ENCODE results near the gene PFKFB3. TPM values are rescaled to one million over a fixed set of nuclear protein-coding genes. Genes with fewer than 3 reads are reported as not detected.
A peak's percentile ranks its signal among the peaks of the same experiment; 100 is the strongest.

Gene PFKFB3
- polyA plus RNA-seq, 1 donor from 2014 or later, result 7.0 TPM

DNA sequence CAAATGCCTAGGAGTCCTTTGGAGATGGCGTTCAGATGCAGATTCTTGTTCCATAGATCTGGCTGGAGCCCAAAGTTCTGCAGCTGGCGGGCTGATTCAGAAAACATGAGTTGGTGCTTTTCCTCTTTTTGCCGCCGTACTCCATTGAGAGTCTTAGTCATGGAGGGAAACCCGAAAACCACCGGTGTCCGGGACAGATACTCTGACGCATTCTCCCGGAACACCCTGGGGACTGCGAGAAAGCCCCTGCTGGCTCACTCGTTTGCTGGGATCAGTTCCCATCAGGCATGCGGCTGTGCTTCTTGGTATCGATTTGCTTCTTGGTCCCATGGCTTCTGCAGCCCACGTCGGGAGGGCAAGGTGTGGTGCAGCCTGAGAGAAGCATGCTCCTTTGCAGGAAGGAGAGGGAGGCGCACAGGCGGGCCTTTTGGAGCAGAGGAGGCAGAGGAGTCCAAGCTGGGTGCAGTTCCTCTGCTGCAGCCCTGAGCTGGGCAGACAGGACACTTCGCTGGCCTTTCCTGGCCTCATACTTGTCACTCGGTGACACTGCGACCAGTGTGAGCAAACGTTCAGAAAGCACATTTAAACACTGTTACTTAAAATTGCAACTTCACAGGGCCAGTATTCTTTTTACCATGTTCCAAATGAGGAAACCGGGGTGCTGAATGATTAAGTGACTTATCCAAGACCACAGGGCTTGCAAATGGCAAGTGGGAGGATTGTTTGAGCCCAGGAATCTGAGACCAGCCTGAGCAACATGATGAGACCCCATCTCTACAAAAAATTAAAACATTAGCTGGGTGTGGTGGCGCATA, 30.6 kb upstream of the PFKFB3 start:
- Mint-ChIP-seq H3K4me1 (peaks cover 20 to 43% (median 38%) of the 10 kb centered on the region in 3 donors), H3K4me3 (peak overlapping the region in 2 of 4 donors; percentile 45 to 74), H3K27me3 (no peaks in the 10 kb centered on the region), H3K9me3 (no peaks in the 10 kb centered on the region), H3K36me3 (peaks cover 4% of the 10 kb centered on the region), H3K27ac (peak overlapping the region in 2 of 3 donors; percentile 39 to 73)

DNA sequence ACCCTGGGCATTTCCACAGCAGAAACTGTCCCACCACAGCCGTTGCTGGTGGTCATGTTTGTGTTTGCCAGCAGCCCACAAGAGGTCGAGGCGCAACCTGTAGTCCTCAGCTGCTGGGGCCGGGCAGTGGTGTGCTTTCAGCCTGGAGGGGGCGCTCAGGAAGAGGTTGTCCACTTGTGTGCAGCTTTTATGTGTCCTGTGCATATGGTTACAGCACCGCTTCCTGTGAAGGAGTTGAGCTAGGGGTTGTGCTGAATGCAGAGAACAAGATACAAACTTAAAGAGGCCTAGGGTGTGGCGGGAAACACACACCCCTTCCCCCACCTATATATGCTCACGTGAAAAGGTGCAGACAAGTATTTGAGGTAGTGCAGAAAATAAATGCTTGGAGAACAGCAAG, 29.5 kb upstream of the PFKFB3 start:
- H3K27ac Mint-ChIP-seq, result peak overlapping the region; percentile 30 to 85 (median 39)

DNA sequence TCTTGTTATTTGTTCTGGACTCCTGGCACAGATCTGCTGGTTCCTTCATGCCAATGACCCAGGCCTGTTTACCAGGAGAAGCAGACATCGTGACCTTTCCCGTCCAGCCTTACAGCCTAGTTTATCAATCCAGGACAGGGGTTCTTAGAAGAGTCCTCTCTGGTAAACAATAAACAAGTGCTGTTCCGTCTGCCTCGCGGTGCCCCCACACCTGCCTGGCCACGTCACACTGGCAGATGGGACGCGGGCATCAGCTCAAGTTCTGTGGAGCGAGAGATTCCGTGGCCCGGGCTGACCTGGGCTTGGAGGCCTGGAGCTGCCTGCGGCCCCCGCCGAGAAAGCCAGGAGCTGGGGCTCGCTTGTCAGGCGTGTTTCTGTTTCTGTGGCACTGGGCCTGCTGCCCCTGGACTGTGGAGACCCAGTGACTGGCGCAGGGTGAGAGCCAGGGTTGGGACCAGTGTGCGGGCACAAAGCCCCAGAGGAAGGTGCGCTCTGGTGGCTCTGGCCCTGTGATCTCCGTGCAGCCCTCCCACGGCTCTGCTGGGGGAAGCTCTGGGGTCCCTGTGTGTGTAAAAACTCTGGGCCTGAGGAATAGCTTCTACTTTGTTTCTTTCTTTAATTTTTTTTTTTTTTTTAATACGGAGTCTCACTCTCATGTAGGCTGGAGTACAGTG, 28.4 kb upstream of the PFKFB3 start:
- H3K27me3 Mint-ChIP-seq, result no peaks in the 10 kb centered on the region
- peak overlapping the region in 1 of 3 donors; percentile 53 for H3K27ac Mint-ChIP-seq
- no peak overlapping the region for H3K4me3 Mint-ChIP-seq
- H3K4me1 Mint-ChIP-seq, result peaks cover 15 to 38% (median 38%) of the 10 kb centered on the region in 3 donors
- H3K36me3 Mint-ChIP-seq, result peaks cover 4% of the 10 kb centered on the region
- H3K9me3 Mint-ChIP-seq, result no peaks in the 10 kb centered on the region

More for the DNA sequence above, 29.5 kb upstream of the PFKFB3 start:
- H3K9me3 Mint-ChIP-seq, result no peaks in the 10 kb centered on the region
- peaks cover 15 to 41% (median 41%) of the 10 kb centered on the region in 3 donors for H3K4me1 Mint-ChIP-seq
- H3K36me3 Mint-ChIP-seq, result peaks cover 4% of the 10 kb centered on the region
- H3K27me3 Mint-ChIP-seq, result no peaks in the 10 kb centered on the region
- peak overlapping the region in 1 of 4 donors; percentile 67 for H3K4me3 Mint-ChIP-seq

DNA sequence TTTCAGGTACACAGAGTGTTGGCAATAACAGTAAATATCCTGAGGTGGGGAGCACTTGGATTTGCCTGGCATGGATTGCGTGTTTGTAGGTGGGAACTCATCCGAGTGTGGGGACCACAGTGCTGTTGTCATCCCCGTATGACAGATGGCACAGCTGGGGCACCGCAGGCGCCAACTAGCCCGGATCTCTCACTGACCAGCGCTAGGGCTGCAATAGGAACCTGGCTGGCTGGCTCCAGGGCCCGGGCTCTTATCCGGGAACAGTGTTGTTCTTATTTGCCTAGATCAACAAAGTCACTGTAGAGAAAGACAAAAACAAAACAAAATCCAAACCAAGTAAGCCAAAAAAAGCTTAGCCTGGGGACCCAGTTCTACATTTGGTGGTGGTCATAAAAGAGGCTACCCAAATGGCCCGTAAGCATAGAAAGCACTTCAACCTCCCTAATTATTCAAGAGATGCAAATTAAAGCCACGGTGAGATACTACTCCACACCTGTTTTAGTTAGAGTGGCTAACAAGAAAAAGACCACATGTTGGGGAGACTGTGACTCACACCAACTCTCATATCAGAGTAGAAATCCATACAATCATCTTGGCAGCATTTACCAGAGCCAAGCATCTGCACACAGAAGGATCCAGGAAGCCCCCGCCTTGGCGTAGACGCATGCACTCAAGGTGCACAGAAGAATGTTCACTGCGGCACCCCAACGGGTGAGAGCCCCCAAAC, 27.2 kb upstream of the PFKFB3 start:
- peaks cover 15 to 34% (median 30%) of the 10 kb centered on the region in 3 donors for H3K4me1 Mint-ChIP-seq
- peak overlapping the region in 1 of 4 donors; percentile 11 for H3K4me3 Mint-ChIP-seq
- no peaks in the 10 kb centered on the region for H3K27me3 Mint-ChIP-seq
- peak overlapping the region in 1 of 3 donors; percentile 60 for H3K27ac Mint-ChIP-seq
- H3K9me3 Mint-ChIP-seq, result no peaks in the 10 kb centered on the region
- peaks cover 4% of the 10 kb centered on the region for H3K36me3 Mint-ChIP-seq

DNA sequence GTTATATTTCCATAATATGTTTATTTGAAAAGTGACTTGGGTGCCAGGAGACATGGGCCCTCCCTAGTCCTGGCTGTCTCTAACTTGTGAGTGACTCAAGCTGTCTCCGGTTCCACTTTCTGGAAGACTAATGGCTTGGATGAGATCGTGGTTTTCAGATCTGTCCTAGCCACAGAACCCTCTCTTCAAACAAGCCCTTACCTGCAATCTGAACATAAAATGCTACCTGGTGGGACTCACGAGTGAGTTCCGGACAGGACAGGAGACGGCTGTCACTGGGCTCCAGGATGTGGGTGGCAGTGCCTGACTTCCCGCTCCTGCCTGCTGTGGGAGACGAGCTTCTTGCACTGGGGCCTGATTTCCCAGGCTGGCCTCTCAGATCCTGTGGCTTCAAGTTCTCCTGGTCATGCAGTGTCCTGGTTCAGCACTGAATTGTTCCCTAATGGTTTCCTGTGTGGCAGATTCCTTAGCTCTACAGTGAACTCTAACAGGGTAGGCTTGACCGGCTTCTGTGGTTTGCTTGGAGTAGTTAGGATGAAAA, 26.0 kb upstream of the PFKFB3 start:
- peak overlapping the region in 1 of 3 donors; percentile 56 for H3K27ac Mint-ChIP-seq
- H3K36me3 Mint-ChIP-seq, result peaks cover 2% of the 10 kb centered on the region
- no peaks in the 10 kb centered on the region for H3K9me3 Mint-ChIP-seq
- peaks cover 15 to 27% (median 26%) of the 10 kb centered on the region in 3 donors for H3K4me1 Mint-ChIP-seq
- H3K27me3 Mint-ChIP-seq, result no peaks in the 10 kb centered on the region
- no peak overlapping the region for H3K4me3 Mint-ChIP-seq

DNA sequence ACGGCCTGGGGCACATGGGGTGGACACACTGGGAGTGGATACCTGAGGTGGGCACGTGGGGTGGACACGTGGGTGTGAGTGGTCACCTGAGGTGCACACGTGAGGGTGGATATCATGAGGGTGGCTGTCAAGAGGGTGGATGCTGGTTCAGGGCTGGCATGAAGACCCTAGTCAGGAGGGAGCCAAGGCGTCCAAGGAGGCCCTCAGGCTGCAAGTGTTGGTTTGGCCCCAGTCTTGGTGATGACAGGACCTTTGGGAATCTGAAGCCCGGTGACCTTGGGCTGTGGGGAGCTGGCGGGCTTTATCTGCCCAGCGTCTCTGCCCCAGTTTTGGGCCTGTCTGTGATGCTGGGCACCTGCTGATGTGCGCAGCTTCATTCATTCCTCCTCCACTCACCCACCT, 24.9 kb upstream of the PFKFB3 start:
- H3K4me3 Mint-ChIP-seq, result no peak overlapping the region
- no peak overlapping the region for H3K27ac Mint-ChIP-seq
- peaks cover 15 to 25% (median 21%) of the 10 kb centered on the region in 3 donors for H3K4me1 Mint-ChIP-seq

DNA sequence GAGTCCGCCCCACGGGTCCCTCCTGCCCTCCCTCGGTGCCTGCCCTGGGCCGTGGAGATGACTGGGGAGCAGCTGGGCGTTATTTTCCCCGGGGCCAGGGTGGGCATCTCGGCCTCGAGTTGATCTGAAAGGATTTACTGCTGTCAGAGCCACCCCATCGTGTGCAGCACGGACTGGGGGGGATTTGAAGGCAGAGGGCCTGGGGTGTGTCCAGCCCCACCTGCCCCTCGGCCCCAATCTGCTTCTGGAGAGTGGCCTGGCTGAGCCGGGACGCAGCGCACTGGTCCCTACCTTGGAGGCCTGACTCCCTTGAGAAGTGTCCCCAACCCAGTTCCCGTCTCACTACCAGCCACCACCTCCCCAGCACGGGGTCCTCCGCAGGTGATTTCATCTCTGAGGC, 24.2 kb upstream of the PFKFB3 start:
- Mint-ChIP-seq H3K36me3 (peaks cover 2% of the 10 kb centered on the region), H3K4me3 (no peak overlapping the region), H3K4me1 (peaks cover 10 to 18% (median 16%) of the 10 kb centered on the region in 3 donors), H3K27me3 (no peaks in the 10 kb centered on the region), H3K27ac (no peak overlapping the region), H3K9me3 (no peaks in the 10 kb centered on the region)

More for the DNA sequence above, 24.9 kb upstream of the PFKFB3 start:
- no peaks in the 10 kb centered on the region for H3K27me3 Mint-ChIP-seq
- H3K9me3 Mint-ChIP-seq, result no peaks in the 10 kb centered on the region
- peaks cover 2% of the 10 kb centered on the region for H3K36me3 Mint-ChIP-seq

DNA sequence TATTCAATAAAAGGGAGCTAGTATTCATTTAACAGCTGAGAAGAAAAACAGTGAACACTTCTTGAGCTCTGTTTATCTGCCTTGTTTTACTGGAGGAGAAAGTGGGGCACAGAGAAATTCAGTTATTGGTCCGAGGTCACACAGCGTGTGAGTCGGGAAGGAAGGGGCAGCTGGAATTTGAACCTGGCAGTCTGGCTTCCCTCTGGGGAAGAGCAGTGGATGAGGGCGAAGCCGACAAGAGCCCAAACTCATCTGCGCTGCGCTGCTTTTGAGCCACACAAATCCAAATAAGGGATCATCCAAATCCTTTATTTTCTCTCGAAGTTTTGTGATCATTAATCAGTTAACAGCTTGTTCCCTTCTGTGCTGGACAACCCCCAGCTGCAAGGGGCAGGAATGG, 23.7 kb upstream of the PFKFB3 start:
- peaks cover 7 to 15% (median 11%) of the 10 kb centered on the region in 3 donors for H3K4me1 Mint-ChIP-seq
- no peaks in the 10 kb centered on the region for H3K9me3 Mint-ChIP-seq
- H3K36me3 Mint-ChIP-seq, result peaks cover 2% of the 10 kb centered on the region
- H3K4me3 Mint-ChIP-seq, result no peak overlapping the region
- no peaks in the 10 kb centered on the region for H3K27me3 Mint-ChIP-seq
- no peak overlapping the region for H3K27ac Mint-ChIP-seq

DNA sequence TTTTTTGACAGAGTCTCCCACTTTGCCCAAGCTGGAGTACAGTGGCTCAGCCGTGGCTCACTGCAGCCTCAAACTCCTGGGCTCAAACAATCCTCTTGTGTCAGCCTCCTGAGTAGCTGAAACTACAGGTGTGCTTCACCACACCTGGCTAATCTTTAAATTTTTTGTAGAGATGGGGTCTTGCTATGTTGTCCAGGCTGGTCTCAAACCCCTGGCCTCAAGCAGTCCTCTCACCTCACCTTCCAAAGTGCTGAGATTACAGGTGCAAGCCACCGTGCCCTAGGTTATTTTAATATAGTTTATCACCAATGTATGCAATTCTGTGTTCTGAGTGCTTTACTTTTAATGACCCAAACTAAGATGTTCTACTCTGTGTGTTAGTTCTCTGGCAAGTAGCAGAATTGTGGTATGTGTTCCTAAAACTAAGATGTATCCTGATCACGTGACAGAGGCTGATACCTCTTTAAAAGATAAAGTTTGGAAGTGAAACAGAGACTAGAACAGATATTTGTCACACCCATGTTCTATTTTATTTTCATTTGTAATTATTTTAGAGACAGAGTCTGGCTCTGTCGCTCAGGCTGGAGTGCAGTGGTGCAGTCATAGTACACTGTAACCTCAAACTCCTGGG, 22.1 kb upstream of the PFKFB3 start:
- Mint-ChIP-seq H3K36me3 (peaks cover 2% of the 10 kb centered on the region), H3K4me3 (no peak overlapping the region), H3K27ac (peak overlapping the region in 1 of 3 donors; percentile 17), H3K4me1 (peaks cover 4 to 11% (median 10%) of the 10 kb centered on the region in 3 donors), H3K9me3 (no peaks in the 10 kb centered on the region), H3K27me3 (no peaks in the 10 kb centered on the region)

DNA sequence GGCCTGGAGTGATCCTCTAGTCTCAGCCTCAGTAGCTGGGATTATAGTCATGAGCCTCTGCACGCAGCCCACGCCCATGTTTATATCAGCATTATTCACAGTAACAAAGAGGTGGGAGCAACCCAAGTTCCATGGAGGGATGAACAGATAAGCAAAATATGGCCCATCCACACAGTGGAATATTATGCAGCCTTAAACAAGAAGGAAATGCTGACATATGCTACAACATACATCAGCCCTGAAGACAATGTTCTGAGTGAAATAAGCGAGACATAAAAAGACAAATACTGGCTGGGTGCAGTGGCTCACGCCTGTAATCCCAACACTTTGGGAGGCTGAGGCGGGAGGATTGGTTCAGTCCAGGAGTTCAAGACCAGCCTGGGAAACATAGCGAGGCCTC, 21.5 kb upstream of the PFKFB3 start:
- H3K27ac Mint-ChIP-seq, result no peak overlapping the region
- H3K4me1 Mint-ChIP-seq, result peaks cover 0 to 8% (median 3%) of the 10 kb centered on the region in 3 donors
- H3K36me3 Mint-ChIP-seq, result no peaks in the 10 kb centered on the region
- H3K27me3 Mint-ChIP-seq, result no peaks in the 10 kb centered on the region
- H3K9me3 Mint-ChIP-seq, result no peaks in the 10 kb centered on the region
- H3K4me3 Mint-ChIP-seq, result no peak overlapping the region

DNA sequence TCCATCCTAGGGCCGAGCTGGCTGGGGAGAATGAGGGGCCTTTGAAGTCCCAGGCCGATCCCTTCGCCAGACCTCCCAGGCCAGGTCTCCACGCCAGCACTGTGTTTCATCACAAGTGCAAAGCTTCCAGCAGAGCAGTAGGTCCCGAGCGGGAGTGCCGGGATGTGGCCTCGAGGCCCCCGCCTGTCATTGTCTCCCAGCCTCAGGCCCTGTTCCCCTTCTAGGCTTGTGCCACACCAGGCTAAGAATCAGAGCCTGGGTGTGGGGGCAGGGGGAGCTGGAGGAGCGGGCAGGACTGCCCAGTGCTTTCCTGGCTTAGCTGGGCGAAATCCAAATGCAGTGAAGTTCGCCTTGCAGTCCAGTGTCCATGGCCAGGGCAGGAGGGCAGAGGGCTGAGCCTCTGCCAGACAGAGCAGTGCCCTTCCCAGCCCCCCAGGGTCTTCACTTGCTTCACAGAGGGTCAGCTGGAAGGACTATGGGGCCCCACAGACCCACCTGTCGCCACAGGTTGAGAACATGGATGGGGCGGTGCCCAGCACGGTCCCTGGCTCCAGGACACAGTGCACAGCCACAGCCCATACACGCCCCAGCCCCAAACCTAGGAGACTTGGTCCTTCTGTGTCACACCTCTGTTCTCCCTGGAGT, 20.2 kb upstream of the PFKFB3 start:
- H3K27me3 Mint-ChIP-seq, result no peaks in the 10 kb centered on the region
- H3K36me3 Mint-ChIP-seq, result no peaks in the 10 kb centered on the region
- H3K4me1 Mint-ChIP-seq, result peaks cover 0 to 4% (median 1%) of the 10 kb centered on the region in 3 donors
- no peaks in the 10 kb centered on the region for H3K9me3 Mint-ChIP-seq
- H3K27ac Mint-ChIP-seq, result no peak overlapping the region
- no peak overlapping the region for H3K4me3 Mint-ChIP-seq

DNA sequence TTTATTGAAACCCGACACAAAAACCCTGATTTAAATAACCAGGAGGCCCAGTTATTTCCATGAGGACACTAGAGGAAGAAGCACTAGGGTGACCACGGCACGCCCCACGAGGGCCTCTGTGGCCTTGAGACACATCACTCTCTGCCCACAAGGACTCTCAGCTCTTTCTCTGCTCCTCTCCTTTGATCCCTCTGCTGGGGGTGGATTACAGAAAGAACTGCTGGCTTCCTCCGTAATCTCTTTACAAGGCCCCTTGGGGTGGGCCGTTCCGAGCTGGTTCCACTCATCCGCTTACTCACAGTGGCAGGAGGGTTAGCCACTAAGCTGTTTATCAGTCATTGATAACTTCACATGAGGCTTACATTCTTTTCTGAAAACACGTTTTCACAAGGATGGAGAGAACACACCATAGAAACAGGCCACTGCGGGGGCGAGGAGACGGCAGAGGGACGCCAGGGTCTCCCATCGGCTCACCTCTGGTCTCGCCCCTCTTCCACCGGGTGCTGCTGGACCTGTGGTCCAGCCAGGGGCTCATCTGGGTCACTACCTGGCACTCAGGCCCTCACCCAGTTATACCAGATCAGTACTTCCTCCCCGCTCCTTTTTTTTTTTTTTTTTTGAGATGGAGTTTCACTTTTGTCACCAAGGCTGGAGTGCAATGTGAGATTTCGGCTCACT, 17.6 kb upstream of the PFKFB3 start:
- H3K27me3 Mint-ChIP-seq, result no peaks in the 10 kb centered on the region
- H3K4me3 Mint-ChIP-seq, result no peak overlapping the region
- no peaks in the 10 kb centered on the region for H3K9me3 Mint-ChIP-seq
- no peaks in the 10 kb centered on the region for H3K36me3 Mint-ChIP-seq
- H3K4me1 Mint-ChIP-seq, result peaks cover 0 to 5% (median 0%) of the 10 kb centered on the region in 3 donors
- H3K27ac Mint-ChIP-seq, result peak overlapping the region in 1 of 3 donors; percentile 39

DNA sequence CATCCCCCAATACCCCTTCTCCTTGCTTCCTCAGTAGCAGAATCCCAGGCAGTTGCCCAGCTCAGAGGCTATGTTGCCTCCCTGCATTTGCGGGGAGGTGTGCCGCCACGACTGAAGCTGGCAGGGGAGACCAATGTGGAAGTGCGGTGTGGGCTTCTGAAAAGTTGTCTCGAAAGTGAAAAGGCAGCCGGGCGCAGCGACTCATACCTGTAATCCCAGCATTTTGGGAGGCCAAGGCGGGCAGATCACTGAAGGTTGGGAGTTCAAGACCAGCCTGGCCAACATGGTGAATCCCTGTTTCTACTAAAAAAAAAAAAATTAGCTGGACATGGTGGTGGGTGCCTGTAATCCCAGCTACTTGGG, 15.9 kb upstream of the PFKFB3 start:
- H3K27ac Mint-ChIP-seq, result no peak overlapping the region
- no peaks in the 10 kb centered on the region for H3K36me3 Mint-ChIP-seq
- no peak overlapping the region for H3K4me3 Mint-ChIP-seq
- H3K27me3 Mint-ChIP-seq, result no peaks in the 10 kb centered on the region
- peaks cover 0 to 5% (median under 1%) of the 10 kb centered on the region in 3 donors for H3K4me1 Mint-ChIP-seq
- no peaks in the 10 kb centered on the region for H3K9me3 Mint-ChIP-seq

All from IgD-negative memory B cell (primary cell).